HG02943 (cell line): Measurements from ENCODE around the gene MTX2.

Experiments used
- ATAC-seq: cut with Tn5 transposase; IDR thresholded peaks from one replicate; pipeline ENCODE4 v1.9.1; 2021; ENCODE audit warnings: mild to moderate bottlenecking, low read depth, moderate library complexity; ENCODE audit not compliant: unreplicated experiment

The MTX2 gene

GRCh38 chr2:176269319-176270099, at the start of gene MTX2:
Gene MTX2 (plus strand): TSS chr2:176269442. CDS start chr2:176269630, 188 bp downstream.
- ATAC-seq, result peak; percentile 95

- ATAC-seq, result no peak
Measured at GRCh38 chr2:176227874-176228273, 41.4 kb upstream of the MTX2 start.

- ATAC-seq, result no peak
Measured at GRCh38 chr2:176234156-176234555, 35.1 kb upstream of the MTX2 start.

- no peak for ATAC-seq
Measured at GRCh38 chr2:176234940-176235339, 34.3 kb upstream of the MTX2 start.

GRCh38 chr2:176237456-176237855, 31.8 kb upstream of the MTX2 start:
- no peak for ATAC-seq

- no peak for ATAC-seq
Measured at GRCh38 chr2:176239031-176239430, 30.2 kb upstream of the MTX2 start.

GRCh38 chr2:176240301-176240700, 28.9 kb upstream of the MTX2 start:
- ATAC-seq, result no peak

- ATAC-seq, result no peak
Measured at GRCh38 chr2:176242276-176242675, 27.0 kb upstream of the MTX2 start.

- no peak for ATAC-seq
Measured at GRCh38 chr2:176246331-176246730, 22.9 kb upstream of the MTX2 start.

- ATAC-seq, result no peak
Measured at GRCh38 chr2:176247859-176248258, 21.4 kb upstream of the MTX2 start.

GRCh38 chr2:176251928-176252327, 17.3 kb upstream of the MTX2 start:
- ATAC-seq, result no peak

GRCh38 chr2:176260689-176261088, 8.6 kb upstream of the MTX2 start:
- ATAC-seq, result no peak

GRCh38 chr2:176261136-176261535, 8.1 kb upstream of the MTX2 start:
- ATAC-seq, result no peak

GRCh38 chr2:176268976-176269318, 295 bp upstream of the MTX2 start:
- ATAC-seq, result peak; percentile 33

- ATAC-seq, result no peak
Measured at GRCh38 chr2:176270100-176270750, 983 bp downstream of the MTX2 start.

GRCh38 chr2:176272870-176273459, 3.7 kb downstream of the MTX2 start:
- no peak for ATAC-seq

GRCh38 chr2:176278927-176279326, 9.7 kb downstream of the MTX2 start:
- no peak for ATAC-seq

- no peak for ATAC-seq
Measured at GRCh38 chr2:176280156-176280555, 10.9 kb downstream of the MTX2 start.

- no peak for ATAC-seq
Measured at GRCh38 chr2:176280867-176281658, 11.8 kb downstream of the MTX2 start.

GRCh38 chr2:176283291-176284068, 14.2 kb downstream of the MTX2 start:
- ATAC-seq, result no peak
